Suprapubic skin (tissue), 4 donors: ENCODE measurements around the gene ACOT12. TPM values are rescaled to one million over a fixed set of nuclear protein-coding genes. Genes with fewer than 3 reads are reported as not detected.
"Not testable (repeated sequence)": the region's sequence is repeated elsewhere in the genome, so short reads cannot be mapped to it uniquely, and the experiment has no call there.

ENCODE experiments used
- DNase-seq, 2 donors: peaks; one replicate each; pipeline ENCODE4 v3.0.0-alpha.2; 2019; ENCODE audit warnings: low spot score in 2 of 2
- H3K27ac ChIP-seq: fragments of 200-600 bp; sonication (generic); one replicate; pipeline ENCODE4 v1.5.1; 2019
- H3K27me3 ChIP-seq: fragments of 200-600 bp; sonication (generic); one replicate; pipeline ENCODE4 v1.5.1; 2019
- H3K36me3 ChIP-seq: fragments of 200-600 bp; sonication (generic); one replicate; pipeline ENCODE4 v1.5.1; 2019
- H3K4me1 ChIP-seq: fragments of 200-600 bp; sonication (generic); one replicate; pipeline ENCODE4 v1.5.1; 2019
- H3K4me3 ChIP-seq: fragments of 200-600 bp; sonication (generic); one replicate; pipeline ENCODE4 v1.5.1; 2019; ENCODE audit warnings: mild to moderate bottlenecking
- H3K9me3 ChIP-seq: fragments of 200-600 bp; sonication (generic); one replicate; pipeline ENCODE4 v1.5.1; 2019
- CTCF ChIP-seq, 2 donors: fragments of 200-600 bp in 1 of 2; fragments of 450-650 bp in 1 of 2; sonication (generic) in 1 of 2; IDR thresholded peaks; one replicate each; pipeline ENCODE4 v1.5.1; 2016 to 2019; ENCODE audit warnings: antibody characterized with exemption in 2 of 2, mild to moderate bottlenecking in 1 of 2, moderate library complexity in 1 of 2
- EP300 ChIP-seq: sonication (generic); formaldehyde crosslinking; IDR thresholded peaks from one replicate; pipeline ENCODE4 v1.6.1; 2017; ENCODE audit warnings: antibody characterized with exemption
- POLR2A ChIP-seq, 2 donors: fragments of 450-650 bp; IDR thresholded peaks; one replicate each; pipeline ENCODE4 v1.6.1; 2017; ENCODE audit warnings: antibody characterized with exemption in 2 of 2, mild to moderate bottlenecking in 2 of 2, moderate library complexity in 2 of 2
- POLR2AphosphoS5 ChIP-seq, 3 donors: sonication (generic); formaldehyde crosslinking; IDR thresholded peaks; one replicate each; pipeline ENCODE4 v1.6.1; 2017; ENCODE audit warnings: antibody characterized with exemption in 3 of 3
- WGBS: methylation state at CpG from one replicate; pipeline ENCODE4 v1.1.5; 2018; 5-methylcytosine and 5-hydroxymethylcytosine counted together
- total RNA-seq, 4 donors: library from RNA; depleted of rRNA; stranded (reverse); fragments of >200 nt; gene quantifications; one replicate each; pipeline ENCODE4 v1.1.0, GENCODE V29; 2016

Gene ACOT12
- total RNA-seq, 4 donors from 2014 or later, result 3.0 TPM; not detected in 3

GRCh38 chr5:81300921-81301270, 93.0 kb downstream of the ACOT12 start:
- peak overlapping the region; percentile 90 for H3K27ac ChIP-seq
- peaks cover 5% of the 10 kb centered on the region for H3K36me3 ChIP-seq
- H3K4me1 ChIP-seq, result peaks cover 34% of the 10 kb centered on the region
- no peaks in the 10 kb centered on the region for H3K27me3 ChIP-seq
- WGBS, result 0% methylated on average over 2 of the region's 2 CpGs
- DNase-seq, result no peak
- TF ChIP-seq POLR2A (IDR thresholded peaks at IDR 0.05), result no peak
- TF ChIP-seq CTCF (IDR thresholded peaks at IDR 0.05), result no peak
- no peak for TF ChIP-seq EP300
- no peak for TF ChIP-seq POLR2AphosphoS5 (IDR thresholded peaks at IDR 0.05)
- no peaks in the 10 kb centered on the region for H3K9me3 ChIP-seq
- H3K4me3 ChIP-seq, result peak overlapping the region; percentile 83

- H3K36me3 ChIP-seq, result no peaks in the 10 kb centered on the region
- peaks cover 26% of the 10 kb centered on the region for H3K4me1 ChIP-seq
- no peak overlapping the region for H3K27ac ChIP-seq
- H3K27me3 ChIP-seq, result no peaks in the 10 kb centered on the region
- no peaks in the 10 kb centered on the region for H3K9me3 ChIP-seq
- 65% methylated on average over 4 of the region's 4 CpGs for WGBS
- H3K4me3 ChIP-seq, result no peak overlapping the region
- DNase-seq, result no peak
- TF ChIP-seq POLR2AphosphoS5 (IDR thresholded peaks at IDR 0.05) (no peak), EP300 (no peak), CTCF (IDR thresholded peaks at IDR 0.05) (no peak), POLR2A (IDR thresholded peaks at IDR 0.05) (no peak)
Measured at GRCh38 chr5:81297531-81297930, 96.4 kb downstream of the ACOT12 start.

GRCh38 chr5:81294021-81294420, 99.9 kb downstream of the ACOT12 start:
- H3K9me3 ChIP-seq, H3K27ac ChIP-seq, H3K4me3 ChIP-seq, H3K27me3 ChIP-seq, DNase-seq, H3K36me3 ChIP-seq, H3K4me1 ChIP-seq: not testable (repeated sequence)
- 85% methylated on average over 5 of the region's 5 CpGs for WGBS

GRCh38 chr5:81292130-81292529, 101.8 kb downstream of the ACOT12 start:
- Histone ChIP-seq H3K9me3 (no peaks in the 10 kb centered on the region), H3K4me3 (no peak overlapping the region), H3K27me3 (no peaks in the 10 kb centered on the region), H3K4me1 (peaks cover 4% of the 10 kb centered on the region), H3K27ac (no peak overlapping the region), H3K36me3 (no peaks in the 10 kb centered on the region)
- no peak for DNase-seq
- TF ChIP-seq POLR2A (IDR thresholded peaks at IDR 0.05) (no peak), CTCF (IDR thresholded peaks at IDR 0.05) (no peak), POLR2AphosphoS5 (IDR thresholded peaks at IDR 0.05) (no peak), EP300 (no peak)
- 90% methylated on average over 2 of the region's 2 CpGs for WGBS

GRCh38 chr5:81290146-81290545, 103.8 kb downstream of the ACOT12 start:
- TF ChIP-seq EP300, result no peak
- TF ChIP-seq CTCF (IDR thresholded peaks at IDR 0.05), result no peak
- no peak for TF ChIP-seq POLR2AphosphoS5 (IDR thresholded peaks at IDR 0.05)
- TF ChIP-seq POLR2A (IDR thresholded peaks at IDR 0.05), result no peak

GRCh38 chr5:81288021-81288433, 105.9 kb downstream of the ACOT12 start:
- WGBS, result 45% methylated on average over 4 of the region's 4 CpGs
- DNase-seq, result no peak
- TF ChIP-seq POLR2AphosphoS5 (IDR thresholded peaks at IDR 0.05) (no peak), EP300 (no peak), CTCF (IDR thresholded peaks at IDR 0.05) (no peak), POLR2A (IDR thresholded peaks at IDR 0.05) (no peak)
- peaks cover 4% of the 10 kb centered on the region for H3K4me1 ChIP-seq
- no peak overlapping the region for H3K4me3 ChIP-seq
- H3K27ac ChIP-seq, result no peak overlapping the region
- no peaks in the 10 kb centered on the region for H3K27me3 ChIP-seq
- no peaks in the 10 kb centered on the region for H3K9me3 ChIP-seq
- no peaks in the 10 kb centered on the region for H3K36me3 ChIP-seq

More at GRCh38 chr5:81290146-81290545, 103.8 kb downstream of the ACOT12 start:
- Histone ChIP-seq H3K27ac (no peak overlapping the region), H3K4me1 (peaks cover 4% of the 10 kb centered on the region), H3K36me3 (no peaks in the 10 kb centered on the region), H3K27me3 (no peaks in the 10 kb centered on the region), H3K9me3 (no peaks in the 10 kb centered on the region), H3K4me3 (no peak overlapping the region)
- DNase-seq, result no peak
- 67% methylated on average over 1 of the region's 1 CpG for WGBS
